Measurements from ENCODE around the gene MAN1A2.

MAN1A2 gene

GRCh38 chr1:117573386-117574023, 206.3 kb downstream of the MAN1A2 start:
- no peaks in the 10 kb centered on the region for H3K36me3 Mint-ChIP-seq (ENCODE audit: low read depth)
- no peak overlapping the region for H3K4me3 Mint-ChIP-seq
- H3K9me3 Mint-ChIP-seq, result no peaks in the 10 kb centered on the region
- H3K27me3 Mint-ChIP-seq, result no peaks in the 10 kb centered on the region
- H3K27ac Mint-ChIP-seq, result no peak overlapping the region
- peaks cover 18% of the 10 kb centered on the region for H3K4me1 Mint-ChIP-seq (ENCODE audit: low read depth)

- H3K36me3 Mint-ChIP-seq (ENCODE audit: low read depth), result no peaks in the 10 kb centered on the region
These were observed 207.0 kb downstream of the MAN1A2 start for GRCh38 chr1:117574161-117574835.

GRCh38 chr1:117575586-117576225, 208.5 kb downstream of the MAN1A2 start:
- Mint-ChIP-seq H3K27me3 (no peaks in the 10 kb centered on the region), H3K27ac (no peak overlapping the region), H3K36me3 (ENCODE audit: low read depth) (no peaks in the 10 kb centered on the region), H3K4me1 (ENCODE audit: low read depth) (peaks cover 18% of the 10 kb centered on the region), H3K9me3 (no peaks in the 10 kb centered on the region), H3K4me3 (no peak overlapping the region)

More at GRCh38 chr1:117574161-117574835, 207.0 kb downstream of the MAN1A2 start:
- Mint-ChIP-seq H3K9me3 (no peaks in the 10 kb centered on the region), H3K4me3 (no peak overlapping the region), H3K27me3 (no peaks in the 10 kb centered on the region), H3K4me1 (ENCODE audit: low read depth) (peaks cover 18% of the 10 kb centered on the region), H3K27ac (no peak overlapping the region)

GRCh38 chr1:117576236-117576635, 209.0 kb downstream of the MAN1A2 start:
- no peaks in the 10 kb centered on the region for H3K27me3 Mint-ChIP-seq
- no peaks in the 10 kb centered on the region for H3K9me3 Mint-ChIP-seq
- H3K4me3 Mint-ChIP-seq, result no peak overlapping the region
- no peak overlapping the region for H3K27ac Mint-ChIP-seq
- H3K36me3 Mint-ChIP-seq (ENCODE audit: low read depth), result no peaks in the 10 kb centered on the region
- H3K4me1 Mint-ChIP-seq (ENCODE audit: low read depth), result peaks cover 18% of the 10 kb centered on the region

GRCh38 chr1:117577191-117577885, 210.1 kb downstream of the MAN1A2 start:
- no peaks in the 10 kb centered on the region for H3K9me3 Mint-ChIP-seq
- H3K4me1 Mint-ChIP-seq (ENCODE audit: low read depth), result peaks cover 16% of the 10 kb centered on the region
- H3K27ac Mint-ChIP-seq, result no peak overlapping the region
- H3K27me3 Mint-ChIP-seq, result no peaks in the 10 kb centered on the region
- no peaks in the 10 kb centered on the region for H3K36me3 Mint-ChIP-seq (ENCODE audit: low read depth)
- H3K4me3 Mint-ChIP-seq, result no peak overlapping the region

- H3K4me3 Mint-ChIP-seq, result no peak overlapping the region
- no peaks in the 10 kb centered on the region for H3K9me3 Mint-ChIP-seq
- H3K36me3 Mint-ChIP-seq (ENCODE audit: low read depth), result no peaks in the 10 kb centered on the region
- no peak overlapping the region for H3K27ac Mint-ChIP-seq
- peaks cover 5% of the 10 kb centered on the region for H3K4me1 Mint-ChIP-seq (ENCODE audit: low read depth)
- no peaks in the 10 kb centered on the region for H3K27me3 Mint-ChIP-seq
These were observed 211.2 kb downstream of the MAN1A2 start for GRCh38 chr1:117578466-117578865.
